GM18502 (cell line): Measurements from ENCODE around the gene PPIE.

Experiments used
- ATAC-seq: cut with Tn5 transposase; IDR thresholded peaks from one replicate; pipeline ENCODE4 v1.9.1; 2021; ENCODE audit warnings: mild to moderate bottlenecking; ENCODE audit not compliant: unreplicated experiment, poor library complexity

Gene PPIE

GRCh38 chr1:39738622-39739366, at the start of gene PPIE:
Gene PPIE (plus strand): TSS chr1:39738882. CDS start chr1:39738901, 19 bp downstream.
- peak; percentile 91 for ATAC-seq

GRCh38 chr1:39689214-39689613, 49.5 kb upstream of the PPIE start:
- ATAC-seq, result no peak

GRCh38 chr1:39689635-39690034, 49.0 kb upstream of the PPIE start:
- no peak for ATAC-seq

GRCh38 chr1:39690225-39690624, 48.5 kb upstream of the PPIE start:
- ATAC-seq, result no peak

- peak; percentile 7 for ATAC-seq
Measured at GRCh38 chr1:39690794-39691382, 47.8 kb upstream of the PPIE start.

GRCh38 chr1:39691383-39692151, 47.1 kb upstream of the PPIE start, which contains the start of gene HPCAL4:
Gene HPCAL4 (minus strand): TSS chr1:39691433. CDS start chr1:39684603, 6,830 bp downstream.
- ATAC-seq, result peak; percentile 95

- ATAC-seq, result no peak
Measured at GRCh38 chr1:39692152-39693074, 46.3 kb upstream of the PPIE start.

- no peak for ATAC-seq
Measured at GRCh38 chr1:39694026-39694425, 44.7 kb upstream of the PPIE start.

GRCh38 chr1:39695016-39695415, 43.7 kb upstream of the PPIE start:
- ATAC-seq, result no peak

- no peak for ATAC-seq
Measured at GRCh38 chr1:39696448-39696847, 42.2 kb upstream of the PPIE start.

- no peak for ATAC-seq
Measured at GRCh38 chr1:39698568-39698967, 40.1 kb upstream of the PPIE start.

- no peak for ATAC-seq
Measured at GRCh38 chr1:39699419-39699818, 39.3 kb upstream of the PPIE start.

- no peak for ATAC-seq
Measured at GRCh38 chr1:39700348-39700747, 38.3 kb upstream of the PPIE start.

GRCh38 chr1:39701049-39701439, 37.6 kb upstream of the PPIE start:
- no peak for ATAC-seq

- no peak for ATAC-seq
Measured at GRCh38 chr1:39704757-39705156, 33.9 kb upstream of the PPIE start.

GRCh38 chr1:39707506-39707905, 31.2 kb upstream of the PPIE start:
- no peak for ATAC-seq

- no peak for ATAC-seq
Measured at GRCh38 chr1:39711104-39711965, 27.3 kb upstream of the PPIE start.

GRCh38 chr1:39711966-39712340, 26.7 kb upstream of the PPIE start:
- ATAC-seq, result no peak

GRCh38 chr1:39713557-39713956, 25.1 kb upstream of the PPIE start:
- no peak for ATAC-seq
